SK-N-SH treated with all-trans-retinoic acid at 6 μM for 48 hours (cell line): ENCODE data around the gene ZNF217.
"Not testable (repeated sequence)": the region's sequence is repeated elsewhere in the genome, so short reads cannot be mapped to it uniquely, and the experiment has no call there.

Experiments used
- ESRRG ChIP-seq: fragments of 250-450 bp; sonication (Bioruptor Pico); IDR thresholded peaks from 2 replicates; pipeline ENCODE4 v1.6.1; 2021; ENCODE audit warnings: mild to moderate bottlenecking
- RARB ChIP-seq: fragments of 250-450 bp; sonication (Bioruptor Pico); IDR thresholded peaks from 2 replicates; pipeline ENCODE4 v1.8.0; 2021; ENCODE audit warnings: mild to moderate bottlenecking, moderate library complexity
- ZFP30 ChIP-seq: fragments of 450-650 bp; formaldehyde crosslinking; IDR thresholded peaks from 2 replicates; pipeline ENCODE4 v1.5.0; 2022; ENCODE audit warnings: mild to moderate bottlenecking, moderate library complexity
- ZNF8 ChIP-seq: fragments of 450-650 bp; formaldehyde crosslinking; IDR thresholded peaks from 2 replicates; pipeline ENCODE4 v1.5.0; 2020; ENCODE audit warnings: mild to moderate bottlenecking, moderate library complexity
- TF ChIP-seq, protein P1 (sequence below): fragments of 250-450 bp; sonication (Bioruptor Pico); IDR thresholded peaks from 2 replicates; pipeline ENCODE4 v1.5.1; 2021; ENCODE audit warnings: mild to moderate bottlenecking, moderate library complexity

DNA sequence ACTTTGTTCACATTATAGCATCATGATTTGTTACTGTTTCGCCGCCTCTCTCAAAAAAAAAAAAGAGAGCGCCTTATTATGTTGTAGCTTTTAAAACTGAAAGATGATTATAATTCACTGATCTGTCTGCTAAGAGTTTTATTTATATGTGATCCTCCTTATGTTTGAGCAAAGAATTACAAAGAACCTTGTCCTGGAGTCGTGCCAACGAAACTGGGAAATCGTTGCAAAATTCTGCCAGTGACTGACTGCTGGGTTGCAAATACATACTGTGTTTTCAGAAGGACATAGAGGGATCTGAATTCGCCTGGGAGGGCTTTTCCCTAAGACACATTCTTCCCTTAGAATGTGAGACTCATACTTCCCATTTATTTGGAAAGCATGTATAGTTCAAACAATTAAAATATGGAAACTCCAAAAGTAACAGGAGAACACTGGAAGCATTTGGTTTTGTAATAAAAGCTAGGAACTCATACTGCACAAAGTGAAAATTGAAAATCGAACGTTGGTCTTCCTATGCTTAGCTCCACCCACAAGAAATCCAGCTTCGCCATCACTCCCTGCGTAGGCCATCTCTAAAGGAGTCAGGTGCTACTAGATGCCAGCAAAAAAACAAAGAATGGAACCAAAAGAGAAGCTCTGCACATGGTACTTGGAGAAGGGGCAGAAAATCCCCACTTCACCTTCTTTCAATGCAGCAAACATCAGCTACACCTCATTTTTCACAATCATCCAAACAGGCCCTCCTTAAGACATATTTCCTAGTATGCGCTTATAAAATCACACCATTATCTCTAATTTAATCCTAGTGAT is 2.8 kb upstream of the ZNF217 start:
- TF ChIP-seq ZFP30; ZNF8 (CRISPR knock-in tag); RARB; ESRRG (CRISPR knock-in tag): not testable (repeated sequence)
- TF ChIP-seq, protein P1, sequence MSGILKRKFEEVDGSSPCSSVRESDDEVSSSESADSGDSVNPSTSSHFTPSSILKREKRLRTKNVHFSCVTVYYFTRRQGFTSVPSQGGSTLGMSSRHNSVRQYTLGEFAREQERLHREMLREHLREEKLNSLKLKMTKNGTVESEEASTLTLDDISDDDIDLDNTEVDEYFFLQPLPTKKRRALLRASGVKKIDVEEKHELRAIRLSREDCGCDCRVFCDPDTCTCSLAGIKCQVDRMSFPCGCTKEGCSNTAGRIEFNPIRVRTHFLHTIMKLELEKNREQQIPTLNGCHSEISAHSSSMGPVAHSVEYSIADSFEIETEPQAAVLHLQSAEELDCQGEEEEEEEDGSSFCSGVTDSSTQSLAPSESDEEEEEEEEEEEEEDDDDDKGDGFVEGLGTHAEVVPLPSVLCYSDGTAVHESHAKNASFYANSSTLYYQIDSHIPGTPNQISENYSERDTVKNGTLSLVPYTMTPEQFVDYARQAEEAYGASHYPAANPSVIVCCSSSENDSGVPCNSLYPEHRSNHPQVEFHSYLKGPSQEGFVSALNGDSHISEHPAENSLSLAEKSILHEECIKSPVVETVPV (CRISPR knock-in tag) = not testable (repeated sequence)
